Thyroid gland (tissue), 4 donors: ENCODE results near the gene NALCN.

Experiments used
- POLR2A ChIP-seq, 2 donors: fragments of 450-650 bp; IDR thresholded peaks; one replicate each; pipeline ENCODE4 v1.6.1; 2017; ENCODE audit warnings: antibody characterized with exemption in 2 of 2, mild to moderate bottlenecking in 2 of 2, moderate library complexity in 1 of 2
- TF ChIP-seq, protein P1 (sequence below), 6 experiments: fragments of 200-600 bp in 3 of 6; fragments of 450-650 bp in 3 of 6; sonication (generic) in 3 of 6; IDR thresholded peaks; one replicate each; pipeline ENCODE4 v1.5.1; 2016 to 2019; ENCODE audit warnings: antibody characterized with exemption in 6 of 6, mild to moderate bottlenecking in 2 of 6, inconsistent platforms in 1 of 6, moderate library complexity in 1 of 6

DNA sequence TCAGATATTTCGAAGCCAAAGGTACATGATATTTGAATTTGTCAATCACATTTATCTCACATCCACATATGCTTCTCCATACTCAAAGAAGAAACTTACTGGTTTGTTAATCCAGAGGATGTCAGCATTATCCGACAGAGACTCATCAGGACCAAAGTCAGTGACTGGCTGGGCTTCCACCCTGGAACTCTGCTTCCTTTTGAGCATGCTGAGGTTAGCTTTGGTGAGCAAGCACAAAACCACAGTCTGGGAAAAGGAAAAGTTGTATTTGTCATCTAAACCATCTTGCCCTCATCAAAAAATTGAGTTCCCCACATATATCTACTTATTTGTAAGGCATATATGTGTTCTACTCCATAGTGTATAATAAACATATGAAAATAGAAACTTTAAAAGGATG lies 17.4 kb downstream of the NALCN start:
- TF ChIP-seq, protein P1, sequence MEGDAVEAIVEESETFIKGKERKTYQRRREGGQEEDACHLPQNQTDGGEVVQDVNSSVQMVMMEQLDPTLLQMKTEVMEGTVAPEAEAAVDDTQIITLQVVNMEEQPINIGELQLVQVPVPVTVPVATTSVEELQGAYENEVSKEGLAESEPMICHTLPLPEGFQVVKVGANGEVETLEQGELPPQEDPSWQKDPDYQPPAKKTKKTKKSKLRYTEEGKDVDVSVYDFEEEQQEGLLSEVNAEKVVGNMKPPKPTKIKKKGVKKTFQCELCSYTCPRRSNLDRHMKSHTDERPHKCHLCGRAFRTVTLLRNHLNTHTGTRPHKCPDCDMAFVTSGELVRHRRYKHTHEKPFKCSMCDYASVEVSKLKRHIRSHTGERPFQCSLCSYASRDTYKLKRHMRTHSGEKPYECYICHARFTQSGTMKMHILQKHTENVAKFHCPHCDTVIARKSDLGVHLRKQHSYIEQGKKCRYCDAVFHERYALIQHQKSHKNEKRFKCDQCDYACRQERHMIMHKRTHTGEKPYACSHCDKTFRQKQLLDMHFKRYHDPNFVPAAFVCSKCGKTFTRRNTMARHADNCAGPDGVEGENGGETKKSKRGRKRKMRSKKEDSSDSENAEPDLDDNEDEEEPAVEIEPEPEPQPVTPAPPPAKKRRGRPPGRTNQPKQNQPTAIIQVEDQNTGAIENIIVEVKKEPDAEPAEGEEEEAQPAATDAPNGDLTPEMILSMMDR (IDR thresholded peaks at IDR 0.05), result no peak
- TF ChIP-seq POLR2A (IDR thresholded peaks at IDR 0.05), result no peak
